ENCODE data around the gene SEPTIN10.
"Not testable (repeated sequence)": the region's sequence is repeated elsewhere in the genome, so short reads cannot be mapped to it uniquely, and the experiment has no call there.

The SEPTIN10 gene

GRCh38 chr2:109595644-109596043 is 18.1 kb downstream of the SEPTIN10 start:
- Mint-ChIP-seq H3K27ac (no peak overlapping the region), H3K9me3 (peaks cover 2% of the 10 kb centered on the region), H3K27me3 (peaks cover 3% of the 10 kb centered on the region), H3K4me3 (no peak overlapping the region), H3K4me1 (no peaks in the 10 kb centered on the region), H3K36me3 (no peaks in the 10 kb centered on the region)
- DNase-seq (ENCODE audit: low spot score in 2 of 2) (no peak), ATAC-seq (ENCODE audit: low read depth) (no peak)

- Mint-ChIP-seq H3K36me3 (no peaks in the 10 kb centered on the region), H3K4me1 (no peaks in the 10 kb centered on the region), H3K4me3 (no peak overlapping the region), H3K27ac (no peak overlapping the region), H3K27me3 (peaks cover under 1% of the 10 kb centered on the region), H3K9me3 (peaks cover 2% of the 10 kb centered on the region)
- ATAC-seq (ENCODE audit: low read depth) (no peak), DNase-seq (ENCODE audit: low spot score in 2 of 2) (no peak)
Observed at GRCh38 chr2:109594246-109594885, 19.4 kb downstream of the SEPTIN10 start.

- H3K4me3 Mint-ChIP-seq, result no peak overlapping the region
- no peak overlapping the region for H3K27ac Mint-ChIP-seq
- ATAC-seq (ENCODE audit: low read depth) (no peak), DNase-seq (ENCODE audit: low spot score in 2 of 2) (no peak)
- H3K9me3 Mint-ChIP-seq, result peaks cover 2% of the 10 kb centered on the region
- H3K4me1 Mint-ChIP-seq, result no peaks in the 10 kb centered on the region
- H3K36me3 Mint-ChIP-seq, result no peaks in the 10 kb centered on the region
- H3K27me3 Mint-ChIP-seq, result no peaks in the 10 kb centered on the region
Observed at GRCh38 chr2:109592905-109593304, 20.9 kb downstream of the SEPTIN10 start.

- H3K4me1 Mint-ChIP-seq, result no peaks in the 10 kb centered on the region
Observed at GRCh38 chr2:109591206-109591605, 22.6 kb downstream of the SEPTIN10 start.

GRCh38 chr2:109586687-109587086 is 27.1 kb downstream of the SEPTIN10 start:
- ATAC-seq (ENCODE audit: low read depth) (no peak), DNase-seq (ENCODE audit: low spot score in 2 of 2) (no peak)
- Mint-ChIP-seq H3K36me3 (no peaks in the 10 kb centered on the region), H3K4me3 (no peak overlapping the region), H3K27ac (no peak overlapping the region), H3K4me1 (no peaks in the 10 kb centered on the region), H3K9me3 (peaks cover 2% of the 10 kb centered on the region), H3K27me3 (peaks cover 2% of the 10 kb centered on the region)

More at GRCh38 chr2:109591206-109591605, 22.6 kb downstream of the SEPTIN10 start:
- ATAC-seq (ENCODE audit: low read depth) (no peak), DNase-seq (ENCODE audit: low spot score in 2 of 2) (no peak)
- Mint-ChIP-seq H3K4me3 (no peak overlapping the region), H3K36me3 (no peaks in the 10 kb centered on the region), H3K9me3 (peaks cover 4% of the 10 kb centered on the region), H3K27me3 (no peaks in the 10 kb centered on the region), H3K27ac (no peak overlapping the region)

GRCh38 chr2:109582928-109583895 is 30.6 kb downstream of the SEPTIN10 start:
- Mint-ChIP-seq H3K27ac (no peak overlapping the region), H3K27me3 (peaks cover 4% of the 10 kb centered on the region), H3K4me1 (no peaks in the 10 kb centered on the region)

GRCh38 chr2:109577630-109578029 is 36.1 kb downstream of the SEPTIN10 start:
- not testable (repeated sequence) for H3K27me3 Mint-ChIP-seq; ATAC-seq (ENCODE audit: low read depth); H3K4me3 Mint-ChIP-seq

More at GRCh38 chr2:109582928-109583895, 30.6 kb downstream of the SEPTIN10 start:
- ATAC-seq (ENCODE audit: low read depth) (no peak), DNase-seq (ENCODE audit: low spot score in 2 of 2) (no peak)
- H3K36me3 Mint-ChIP-seq, result no peaks in the 10 kb centered on the region
- H3K9me3 Mint-ChIP-seq, result peaks cover 2% of the 10 kb centered on the region
- H3K4me3 Mint-ChIP-seq, result no peak overlapping the region

GRCh38 chr2:109575373-109575772 is 38.4 kb downstream of the SEPTIN10 start:
- no peak overlapping the region for H3K27ac Mint-ChIP-seq
- ATAC-seq (ENCODE audit: low read depth) (no peak), DNase-seq (ENCODE audit: low spot score in 2 of 2) (no peak)
- no peaks in the 10 kb centered on the region for H3K9me3 Mint-ChIP-seq
- H3K4me3 Mint-ChIP-seq, result no peak overlapping the region
- peaks cover 9% of the 10 kb centered on the region for H3K27me3 Mint-ChIP-seq
- no peaks in the 10 kb centered on the region for H3K36me3 Mint-ChIP-seq
- no peaks in the 10 kb centered on the region for H3K4me1 Mint-ChIP-seq

More at GRCh38 chr2:109577630-109578029, 36.1 kb downstream of the SEPTIN10 start:
- not testable (repeated sequence) for H3K9me3 Mint-ChIP-seq; H3K27ac Mint-ChIP-seq; DNase-seq (ENCODE audit: low spot score in 2 of 2); H3K36me3 Mint-ChIP-seq; H3K4me1 Mint-ChIP-seq

GRCh38 chr2:109563980-109564550 is 49.7 kb downstream of the SEPTIN10 start:
- Mint-ChIP-seq H3K9me3 (no peaks in the 10 kb centered on the region), H3K4me3 (no peak overlapping the region), H3K27ac (no peak overlapping the region), H3K27me3 (peaks cover 5% of the 10 kb centered on the region), H3K36me3 (no peaks in the 10 kb centered on the region), H3K4me1 (no peaks in the 10 kb centered on the region)
- DNase-seq (ENCODE audit: low spot score in 2 of 2) (no peak), ATAC-seq (ENCODE audit: low read depth) (no peak)

GRCh38 chr2:109563288-109563687 is 50.5 kb downstream of the SEPTIN10 start:
- no peak overlapping the region for H3K4me3 Mint-ChIP-seq
- DNase-seq (ENCODE audit: low spot score in 2 of 2) (no peak), ATAC-seq (ENCODE audit: low read depth) (no peak)
- H3K9me3 Mint-ChIP-seq, result no peaks in the 10 kb centered on the region
- H3K27me3 Mint-ChIP-seq, result peaks cover 5% of the 10 kb centered on the region
- H3K4me1 Mint-ChIP-seq, result no peaks in the 10 kb centered on the region
- H3K27ac Mint-ChIP-seq, result no peak overlapping the region
- no peaks in the 10 kb centered on the region for H3K36me3 Mint-ChIP-seq

- ATAC-seq (ENCODE audit: low read depth) (no peak), DNase-seq (ENCODE audit: low spot score in 2 of 2) (no peak)
- no peak overlapping the region for H3K4me3 Mint-ChIP-seq
- no peak overlapping the region for H3K27ac Mint-ChIP-seq
- H3K4me1 Mint-ChIP-seq, result no peaks in the 10 kb centered on the region
- peaks cover 5% of the 10 kb centered on the region for H3K27me3 Mint-ChIP-seq
- H3K9me3 Mint-ChIP-seq, result no peaks in the 10 kb centered on the region
- H3K36me3 Mint-ChIP-seq, result no peaks in the 10 kb centered on the region
Observed at GRCh38 chr2:109562421-109562820, 51.3 kb downstream of the SEPTIN10 start.

GRCh38 chr2:109560265-109560664 is 53.5 kb downstream of the SEPTIN10 start:
- no peaks in the 10 kb centered on the region for H3K9me3 Mint-ChIP-seq
- H3K36me3 Mint-ChIP-seq, result no peaks in the 10 kb centered on the region
- no peaks in the 10 kb centered on the region for H3K27me3 Mint-ChIP-seq
- DNase-seq (ENCODE audit: low spot score in 2 of 2) (no peak), ATAC-seq (ENCODE audit: low read depth) (no peak)
- H3K4me1 Mint-ChIP-seq, result no peaks in the 10 kb centered on the region
- H3K4me3 Mint-ChIP-seq, result no peak overlapping the region
- no peak overlapping the region for H3K27ac Mint-ChIP-seq

GRCh38 chr2:109558076-109558882 is 55.5 kb downstream of the SEPTIN10 start:
- Mint-ChIP-seq H3K9me3 (no peaks in the 10 kb centered on the region), H3K4me3 (no peak overlapping the region), H3K27ac (no peak overlapping the region), H3K36me3 (no peaks in the 10 kb centered on the region), H3K4me1 (no peaks in the 10 kb centered on the region), H3K27me3 (no peaks in the 10 kb centered on the region)
- ATAC-seq (ENCODE audit: low read depth) (no peak), DNase-seq (ENCODE audit: low spot score in 2 of 2) (no peak)

Measured in memory B cell (primary cell).